Measurements from ENCODE around the gene GPR146.

- no peak for TF ChIP-seq POLR2A (IDR thresholded peaks at IDR 0.05; ENCODE audit: low read depth)
- no peak for TF ChIP-seq CTCF (IDR thresholded peaks at IDR 0.05)
These were observed 26.2 kb downstream of the GPR146 start for GRCh38 chr7:1070544-1071011.

Measured in esophagus muscularis mucosa (tissue), 3 donors.